IMR-90 (cell line): ENCODE measurements around the gene RWDD1. TPM values are rescaled to one million over a fixed set of nuclear protein-coding genes. Genes with fewer than 3 reads are reported as not detected.

Experiments
- ATAC-seq: fragments of 200-7000 bp; cut with Tn5 transposase; 2 replicates; pipeline ENCODE4 v1.9.1; 2020; ENCODE audit warnings: low read depth, mild to moderate bottlenecking, moderate library complexity
- BruUV-seq: library from RNA; stranded (reverse); fragments of 400-500 nt; replicated peaks from 2 replicates; lab custom pipeline; 2021; lab: Mats Ljungman, UMichigan
- CTCF ChIA-PET: fragments of 300-600 bp; formaldehyde crosslinking; extraction: SDS; loops from one replicate; lab custom pipeline; 2021; ENCODE audit warnings: antibody characterized with exemption; lab: Yijun Ruan, JAX
- POLR2A ChIA-PET: fragments of 300-600 bp; sonication (Branson Sonifier 250); formaldehyde crosslinking; loops from one replicate; lab custom pipeline; 2022; ENCODE audit warnings: antibody characterized with exemption; ENCODE audit not compliant: unreplicated experiment; lab: Charles Lee
- DNase-seq: peaks from one replicate; pipeline ENCODE4 v3.0.0; 2013
- H2AFZ ChIP-seq: replicated peaks from 2 replicates; pipeline ENCODE3; 2013; ENCODE audit warnings: low read length, mild to moderate bottlenecking; ENCODE audit not compliant: poor library complexity
- H2AK5ac ChIP-seq: 2 replicates; pipeline ENCODE4 v1.6.1; 2013; ENCODE audit warnings: low read depth, low read length, inconsistent platforms
- H2AK9ac ChIP-seq: replicated peaks from 2 replicates; pipeline ENCODE3; 2013; ENCODE audit warnings: mild to moderate bottlenecking, low read depth, low read length, moderate library complexity; ENCODE audit not compliant: poor library complexity
- H2BK120ac ChIP-seq: 2 replicates; pipeline ENCODE4 v1.6.1; 2013; ENCODE audit warnings: low read depth, low read length, inconsistent platforms
- H2BK15ac ChIP-seq: 3 replicates; pipeline ENCODE4 v1.6.1; 2013; ENCODE audit warnings: low read depth, low read length, inconsistent platforms
- H2BK20ac ChIP-seq: 2 replicates; pipeline ENCODE4 v1.6.1; 2013; ENCODE audit warnings: low read depth, mild to moderate bottlenecking, inconsistent platforms, low read length, moderate library complexity
- H2BK5ac ChIP-seq: 2 replicates; pipeline ENCODE4 v1.6.1; 2013; ENCODE audit warnings: mild to moderate bottlenecking, low read depth, low read length, inconsistent platforms; ENCODE audit not compliant: poor library complexity, severe bottlenecking
- H3K14ac ChIP-seq: replicated peaks from 2 replicates; pipeline ENCODE4 v1.6.1; 2013; ENCODE audit warnings: low read depth, low read length, inconsistent platforms
- H3K18ac ChIP-seq: 2 replicates; pipeline ENCODE4 v1.6.1; 2013; ENCODE audit warnings: low read depth, low read length, control low read depth
- H3K23ac ChIP-seq: 2 replicates; pipeline ENCODE4 v1.6.1; 2013; ENCODE audit warnings: low read depth, low read length, inconsistent platforms
- H3K27ac ChIP-seq: 2 replicates; pipeline ENCODE4 v1.5.1; 2013; ENCODE audit warnings: mild to moderate bottlenecking, control low read depth, low read length; ENCODE audit not compliant: insufficient read depth
- H3K27me3 ChIP-seq: 2 replicates; pipeline ENCODE4 v1.6.1; 2013; ENCODE audit warnings: low read length; ENCODE audit not compliant: control insufficient read depth, insufficient read depth
- H3K36me3 ChIP-seq: 2 replicates; pipeline ENCODE4 v1.6.1; 2013; ENCODE audit warnings: low read length, mixed read lengths; ENCODE audit not compliant: control insufficient read depth, insufficient read depth
- H3K4ac ChIP-seq: 2 replicates; pipeline ENCODE4 v1.6.1; 2013; ENCODE audit warnings: low read depth, low read length, inconsistent platforms
- H3K4me1 ChIP-seq: 2 replicates; pipeline ENCODE4 v1.6.1; 2013; ENCODE audit warnings: low read length, mixed read lengths; ENCODE audit not compliant: control insufficient read depth, insufficient read depth
- H3K4me2 ChIP-seq: 2 replicates; pipeline ENCODE4 v1.6.1; 2013; ENCODE audit warnings: low read depth, mild to moderate bottlenecking, control low read depth, low read length, moderate library complexity
- H3K4me3 ChIP-seq: 2 replicates; pipeline ENCODE4 v1.5.1; 2013; ENCODE audit warnings: low read depth, mild to moderate bottlenecking, control low read depth, low read length, moderate library complexity; ENCODE audit not compliant: insufficient read depth
- H3K56ac ChIP-seq: 2 replicates; pipeline ENCODE4 v1.6.1; 2013; ENCODE audit warnings: low read length, inconsistent platforms; ENCODE audit not compliant: insufficient read depth; ENCODE audit errors: extremely low read depth
- H3K79me1 ChIP-seq, 2 experiments: 2 replicates each; pipeline ENCODE4 v1.6.1; 2013; ENCODE audit warnings: low read length in 2 of 2, inconsistent platforms in 1 of 2, low read depth in 1 of 2
- H3K9ac ChIP-seq: 2 replicates; pipeline ENCODE4 v1.6.1; 2013; ENCODE audit warnings: low read depth, low read length, control low read depth
- H3K9me1 ChIP-seq: 2 replicates; pipeline ENCODE4 v1.6.1; 2013; ENCODE audit warnings: low read length, inconsistent platforms; ENCODE audit not compliant: insufficient read depth
- H3K9me3 ChIP-seq: 2 replicates; pipeline ENCODE4 v1.6.1; 2013; ENCODE audit warnings: low read length; ENCODE audit not compliant: control insufficient read depth, insufficient read depth
- H4K20me1 ChIP-seq: 2 replicates; pipeline ENCODE4 v1.6.1; 2013; ENCODE audit warnings: low read length, inconsistent platforms; ENCODE audit not compliant: insufficient read depth
- H4K5ac ChIP-seq: 2 replicates; pipeline ENCODE4 v1.6.1; 2013; ENCODE audit warnings: mild to moderate bottlenecking, low read depth, low read length, control low read depth
- H4K8ac ChIP-seq, 2 experiments: 2 replicates each; pipeline ENCODE4 v1.6.1; 2013; ENCODE audit warnings: low read depth in 2 of 2, low read length in 2 of 2, control low read depth in 1 of 2, inconsistent platforms in 1 of 2
- H4K91ac ChIP-seq: 2 replicates; pipeline ENCODE4 v1.6.1; 2013; ENCODE audit warnings: low read depth, low read length, inconsistent platforms; ENCODE audit not compliant: insufficient read depth
- MAFK ChIP-seq: IDR thresholded peaks from 2 replicates; pipeline ENCODE4 v1.6.1; 2012; ENCODE audit warnings: low read depth, low read length, improper control_type of control experiment
- USF2 ChIP-seq: fragments of 150-350 bp; IDR thresholded peaks from 2 replicates; pipeline ENCODE4 v1.6.1; 2017; ENCODE audit warnings: mild to moderate bottlenecking, antibody characterized with exemption, low read length, low read depth
- WGBS, 2 experiments: methylation state at CpG; one replicate each; pipeline versions ENCODE4 v1.1.5 to v1.1.7; 2013; ENCODE audit warnings: missing lambda C conversion rate in 2 of 2; ENCODE audit not compliant: insufficient read length in 1 of 2; ENCODE audit errors: extremely low coverage in 2 of 2; 5-methylcytosine and 5-hydroxymethylcytosine counted together
- dilution Hi-C: fragments of 300-500 bp; cut with HindIII; formaldehyde crosslinking; loops from one replicate; pipeline ENCODE4 v1.14.3; 2018; ENCODE audit warnings: low sequenced_read_pairs; ENCODE audit not compliant: unreplicated experiment
- in situ Hi-C: fragments of 300-500 bp; cut with MboI; formaldehyde crosslinking; loops from 3 replicates; pipeline ENCODE4 v1.14.3; 2019; ENCODE audit warnings: low sequenced_read_pairs, inconsistent platforms, mixed read lengths
- intact Hi-C: fragments of 100-400 bp; cut with micrococcal nuclease; formaldehyde crosslinking; loops from 2 replicates; pipeline ENCODE4 v1.10.0; 2022
- polyA plus RNA-seq, 3 experiments: library from polyadenylated mRNA; depleted of rRNA; stranded (reverse); fragments of >200 nt; gene quantifications; 2 replicates each; pipeline ENCODE4 v1.2.3, GENCODE V29; 2012; ENCODE audit warnings: low replicate concordance in 1 of 3
- total RNA-seq: library from RNA; depleted of rRNA; stranded (reverse); fragments of >200 nt; gene quantifications from 2 replicates; pipeline ENCODE4 v1.2.3, GENCODE V29; 2012

Gene RWDD1
- total and polyA plus RNA-seq, 2 of the 4 experiments (the other 2 are of a cell fraction), result 23.6 to 92.8 TPM

DNA sequence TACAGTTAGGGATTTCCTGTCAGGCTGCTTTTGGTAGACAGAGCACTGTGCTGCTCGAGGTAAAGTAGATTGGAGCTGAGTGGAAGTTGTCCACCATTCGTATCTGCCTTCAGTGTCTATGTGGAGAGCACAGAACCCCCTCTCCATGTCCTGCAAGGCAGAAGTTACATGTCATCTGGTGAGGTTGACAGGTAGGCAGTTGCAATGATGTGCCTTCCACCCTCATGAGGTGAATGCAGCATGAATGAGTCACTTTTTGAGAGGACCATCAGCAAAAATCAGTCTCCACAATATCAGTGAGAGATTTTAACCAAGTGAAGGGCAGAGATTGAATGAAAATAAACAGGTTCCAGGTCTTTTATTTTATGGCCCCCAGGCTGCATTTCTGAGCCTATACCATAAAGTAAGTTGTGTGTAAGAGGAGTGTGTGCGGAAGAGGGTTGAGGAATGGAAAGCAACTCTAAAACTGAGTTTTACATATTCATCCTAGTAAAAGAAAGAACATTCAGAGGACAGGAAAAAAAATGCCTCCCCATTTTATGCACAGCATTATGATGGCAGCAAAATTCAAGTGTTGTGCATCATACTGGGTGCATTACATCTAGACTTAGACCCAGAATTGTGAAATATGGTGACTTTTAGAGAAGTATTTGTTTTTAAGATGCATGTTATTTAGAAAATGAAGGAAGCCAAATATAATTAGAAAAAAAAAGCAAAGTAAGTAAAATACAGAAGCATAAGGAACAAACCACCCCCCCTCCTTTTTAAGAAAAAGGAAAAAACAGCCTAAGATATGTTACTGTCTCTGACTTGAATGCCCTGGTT lies 41.6 kb upstream of the RWDD1 start:
- H2BK20ac ChIP-seq, result peak overlapping the region; percentile 85
- H4K8ac ChIP-seq, result peak overlapping the region in 1 of 2 experiments; percentile 39; a peak in 2 of 4 replicates
- H2AK5ac ChIP-seq, result peak overlapping the region; percentile 95
- peak overlapping the region; percentile 42 for H2BK5ac ChIP-seq
- dilution Hi-C loops (no loop called here), in situ Hi-C loops (loop anchor here (10.0 kb wide), 2 partner anchors 235 to 265 kb away; no protein-coding TSS in a partner anchor), intact Hi-C loops (loop anchor here (2.0 kb wide), 2 partner anchors 17 to 307 kb away; no protein-coding TSS in a partner anchor)
- H3K27me3 ChIP-seq, result no peaks in the 10 kb centered on the region
- peak overlapping the region; percentile 91; the same call in 2 of the 3 replicates for H2BK15ac ChIP-seq
- peak overlapping the region; percentile 87 for H2BK120ac ChIP-seq
- ATAC-seq, result no peak
- peaks cover 12% of the 10 kb centered on the region for H3K4me1 ChIP-seq
- TF ChIP-seq USF2 (no peak), MAFK (0 out of 2 replicates have a peak, but pooled peaks have one; percentile 1)
- no peak overlapping the region; the same call in 1 of the 2 replicates for H3K27ac ChIP-seq
- H3K79me1 ChIP-seq, result 0 out of 4 replicates have a peak, but pooled peaks cover 0 to 3% of the 10 kb centered on the region in 2 experiments
- peak overlapping the region; percentile 6 for H3K18ac ChIP-seq
- peak overlapping the region; percentile 65 for H3K4ac ChIP-seq
- no peak overlapping the region for H3K56ac ChIP-seq
- no peak overlapping the region for H3K4me3 ChIP-seq
- ChIA-PET POLR2A (no interaction called here), CTCF (interaction anchor here (0.5 to 1.0 kb wide), 4 partner anchors 15 to 261 kb away, joined by 3 to 5 read pairs (median 3); no protein-coding TSS in a partner anchor)
- H3K23ac ChIP-seq, result no peak overlapping the region
- peak overlapping the region; percentile 57; the same call in 1 of the 2 replicates for H3K4me2 ChIP-seq
- H4K20me1 ChIP-seq, result no peaks in the 10 kb centered on the region
- H3K36me3 ChIP-seq, result no peaks in the 10 kb centered on the region
- H3K14ac ChIP-seq, result peak overlapping the region; percentile 64; the same call in 1 of the 2 replicates
- no peak overlapping the region for H3K9ac ChIP-seq
- no peaks in the 10 kb centered on the region for H3K9me3 ChIP-seq
- H3K9me1 ChIP-seq, result peaks cover 12% of the 10 kb centered on the region
- no TSS peak for BruUV-seq
- peak overlapping the region; percentile 66; the same call in 1 of the 2 replicates for H4K91ac ChIP-seq
- no CpG with 5 or more reads among the region's 3 CpGs for WGBS, 2 experiments
- DNase-seq, result no peak
- peak overlapping the region; percentile 68 for H2AFZ ChIP-seq
- H4K5ac ChIP-seq, result no peak overlapping the region
- no peak overlapping the region for H2AK9ac ChIP-seq
